ENCODE results near the gene DHFR2.

DNA sequence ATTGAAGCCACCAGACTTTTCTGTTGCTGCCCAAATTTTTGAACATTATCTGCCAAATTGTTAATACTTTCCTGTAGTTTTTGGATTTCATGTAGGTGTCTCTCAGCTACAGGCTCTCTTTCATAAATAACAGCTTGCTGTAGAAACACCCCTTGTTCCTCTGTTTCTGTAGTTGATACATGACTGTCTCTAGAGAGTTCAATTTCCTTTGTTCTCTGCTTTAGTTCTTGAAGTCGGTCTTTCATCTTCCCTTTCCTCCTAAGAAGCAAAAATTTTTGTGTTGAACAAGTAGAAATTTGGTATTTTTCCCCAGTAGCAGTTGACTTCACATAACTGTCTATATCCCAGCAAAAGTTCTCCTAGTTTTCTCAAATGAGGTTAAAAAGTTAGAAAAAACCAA lies 47.7 kb downstream of the DHFR2 start:
- TF ChIP-seq, protein P1, sequence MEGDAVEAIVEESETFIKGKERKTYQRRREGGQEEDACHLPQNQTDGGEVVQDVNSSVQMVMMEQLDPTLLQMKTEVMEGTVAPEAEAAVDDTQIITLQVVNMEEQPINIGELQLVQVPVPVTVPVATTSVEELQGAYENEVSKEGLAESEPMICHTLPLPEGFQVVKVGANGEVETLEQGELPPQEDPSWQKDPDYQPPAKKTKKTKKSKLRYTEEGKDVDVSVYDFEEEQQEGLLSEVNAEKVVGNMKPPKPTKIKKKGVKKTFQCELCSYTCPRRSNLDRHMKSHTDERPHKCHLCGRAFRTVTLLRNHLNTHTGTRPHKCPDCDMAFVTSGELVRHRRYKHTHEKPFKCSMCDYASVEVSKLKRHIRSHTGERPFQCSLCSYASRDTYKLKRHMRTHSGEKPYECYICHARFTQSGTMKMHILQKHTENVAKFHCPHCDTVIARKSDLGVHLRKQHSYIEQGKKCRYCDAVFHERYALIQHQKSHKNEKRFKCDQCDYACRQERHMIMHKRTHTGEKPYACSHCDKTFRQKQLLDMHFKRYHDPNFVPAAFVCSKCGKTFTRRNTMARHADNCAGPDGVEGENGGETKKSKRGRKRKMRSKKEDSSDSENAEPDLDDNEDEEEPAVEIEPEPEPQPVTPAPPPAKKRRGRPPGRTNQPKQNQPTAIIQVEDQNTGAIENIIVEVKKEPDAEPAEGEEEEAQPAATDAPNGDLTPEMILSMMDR (IDR thresholded peaks at IDR 0.05; ENCODE audit: low read depth, low read length) = no peak
- no peak for TF ChIP-seq EZH2phosphoT487 (IDR thresholded peaks at IDR 0.05; ENCODE audit: low read depth)

All from OCI-LY3 (cell line).